SK-N-SH treated with all-trans-retinoic acid at 6 μM for 48 hours (cell line): ENCODE measurements around the gene LCN1.

Experiments
- ATAC-seq: fragments of 200-7000 bp; cut with Tn5 transposase; 3 replicates; pipeline ENCODE4 v1.9.1; 2020; ENCODE audit warnings: mild to moderate bottlenecking, moderate library complexity
- BACH2 ChIP-seq: fragments of 250-450 bp; sonication (Bioruptor Pico); IDR thresholded peaks from 2 replicates; pipeline ENCODE4 v1.9.0; 2021; ENCODE audit warnings: mild to moderate bottlenecking, borderline replicate concordance
- CSDC2 ChIP-seq: fragments of 250-450 bp; sonication (Bioruptor Pico); IDR thresholded peaks from 2 replicates; pipeline ENCODE4 v1.5.0; 2020; ENCODE audit warnings: mild to moderate bottlenecking, moderate library complexity
- ESRRG ChIP-seq: fragments of 250-450 bp; sonication (Bioruptor Pico); IDR thresholded peaks from 2 replicates; pipeline ENCODE4 v1.6.1; 2021; ENCODE audit warnings: mild to moderate bottlenecking
- GLIS3 ChIP-seq: fragments of 250-450 bp; sonication (Bioruptor Pico); IDR thresholded peaks from 2 replicates; pipeline ENCODE4 v1.5.0; 2020; ENCODE audit warnings: mild to moderate bottlenecking, moderate library complexity
- ISL1 ChIP-seq: fragments of 250-450 bp; sonication (Bioruptor Pico); IDR thresholded peaks from 2 replicates; pipeline ENCODE4 v2.1.2; 2022; ENCODE audit warnings: mild to moderate bottlenecking, moderate library complexity
- OSR1 ChIP-seq: fragments of 250-450 bp; sonication (Bioruptor Pico); IDR thresholded peaks from 2 replicates; pipeline ENCODE4 v1.8.0; 2022; ENCODE audit warnings: moderate library complexity, mild to moderate bottlenecking, inconsistent platforms
- POU6F1 ChIP-seq: fragments of 250-450 bp; sonication (Bioruptor Pico); IDR thresholded peaks from 2 replicates; pipeline ENCODE4 v1.8.0; 2021; ENCODE audit warnings: low read depth, mild to moderate bottlenecking, moderate library complexity, borderline replicate concordance
- PPARA ChIP-seq: fragments of 250-450 bp; sonication (Bioruptor Pico); IDR thresholded peaks from 2 replicates; pipeline ENCODE4 v1.5.0; 2020; ENCODE audit warnings: mild to moderate bottlenecking, borderline replicate concordance
- RARB ChIP-seq: fragments of 250-450 bp; sonication (Bioruptor Pico); IDR thresholded peaks from 2 replicates; pipeline ENCODE4 v1.8.0; 2021; ENCODE audit warnings: mild to moderate bottlenecking, moderate library complexity
- SNAI2 ChIP-seq: fragments of 250-450 bp; sonication (Bioruptor Pico); IDR thresholded peaks from 2 replicates; pipeline ENCODE4 v1.5.0; 2020; ENCODE audit warnings: mild to moderate bottlenecking, moderate library complexity
- TCF4 ChIP-seq: fragments of 250-450 bp; sonication (Bioruptor Pico); IDR thresholded peaks from 2 replicates; pipeline ENCODE4 v1.8.0; 2021; ENCODE audit warnings: mild to moderate bottlenecking, moderate library complexity, borderline replicate concordance
- TOX ChIP-seq: fragments of 250-450 bp; sonication (Bioruptor Pico); IDR thresholded peaks from 2 replicates; pipeline ENCODE4 v1.8.0; 2021; ENCODE audit warnings: mild to moderate bottlenecking, moderate library complexity, borderline replicate concordance
- ZC3H10 ChIP-seq: fragments of 250-450 bp; sonication (Bioruptor Pico); IDR thresholded peaks from 2 replicates; pipeline ENCODE4 v1.5.1; 2021; ENCODE audit warnings: mild to moderate bottlenecking, moderate library complexity
- ZFP3 ChIP-seq: fragments of 250-450 bp; sonication (Bioruptor Pico); IDR thresholded peaks from 2 replicates; pipeline ENCODE4 v1.5.0; 2020; ENCODE audit warnings: mild to moderate bottlenecking, moderate library complexity
- ZNF565 ChIP-seq: fragments of 450-650 bp; formaldehyde crosslinking; conservative IDR thresholded peaks from 2 replicates; pipeline ENCODE4 v1.5.0; 2020; ENCODE audit warnings: low read depth, mild to moderate bottlenecking, moderate library complexity
- ZNF70 ChIP-seq: fragments of 450-650 bp; formaldehyde crosslinking; IDR thresholded peaks from 2 replicates; pipeline ENCODE4 v1.5.0; 2020; ENCODE audit warnings: mild to moderate bottlenecking, moderate library complexity
- ZNF8 ChIP-seq: fragments of 450-650 bp; formaldehyde crosslinking; IDR thresholded peaks from 2 replicates; pipeline ENCODE4 v1.5.0; 2020; ENCODE audit warnings: mild to moderate bottlenecking, moderate library complexity
- TF ChIP-seq, protein P1 (sequence below): fragments of 250-450 bp; sonication (Bioruptor Pico); IDR thresholded peaks from 2 replicates; pipeline ENCODE4 v1.8.0; 2020; ENCODE audit warnings: mild to moderate bottlenecking, moderate library complexity, borderline replicate concordance
- TF ChIP-seq, protein P2 (sequence below): fragments of 250-450 bp; sonication (Bioruptor Pico); IDR thresholded peaks from 2 replicates; pipeline ENCODE4 v1.5.1; 2021; ENCODE audit warnings: mild to moderate bottlenecking, moderate library complexity
- TF ChIP-seq, protein P3 (sequence below): fragments of 250-450 bp; sonication (Bioruptor Pico); IDR thresholded peaks from 2 replicates; pipeline ENCODE4 v1.5.0; 2020; ENCODE audit warnings: mild to moderate bottlenecking, moderate library complexity
- TF ChIP-seq, protein P4 (sequence below): fragments of 250-450 bp; sonication (Bioruptor Pico); IDR thresholded peaks from 2 replicates; pipeline ENCODE4 v1.5.1; 2020; ENCODE audit warnings: low read depth, mild to moderate bottlenecking, moderate library complexity

LCN1 gene

GRCh38 chr9:135484460-135485277 lies 36.6 kb upstream of the LCN1 start:
- no peak for ATAC-seq
- TF ChIP-seq CSDC2 (CRISPR knock-in tag) (no peak), ZC3H10 (no peak), SNAI2 (CRISPR knock-in tag) (no peak), ISL1 (CRISPR knock-in tag) (no peak), POU6F1 (no peak)
- TF ChIP-seq, protein P1, sequence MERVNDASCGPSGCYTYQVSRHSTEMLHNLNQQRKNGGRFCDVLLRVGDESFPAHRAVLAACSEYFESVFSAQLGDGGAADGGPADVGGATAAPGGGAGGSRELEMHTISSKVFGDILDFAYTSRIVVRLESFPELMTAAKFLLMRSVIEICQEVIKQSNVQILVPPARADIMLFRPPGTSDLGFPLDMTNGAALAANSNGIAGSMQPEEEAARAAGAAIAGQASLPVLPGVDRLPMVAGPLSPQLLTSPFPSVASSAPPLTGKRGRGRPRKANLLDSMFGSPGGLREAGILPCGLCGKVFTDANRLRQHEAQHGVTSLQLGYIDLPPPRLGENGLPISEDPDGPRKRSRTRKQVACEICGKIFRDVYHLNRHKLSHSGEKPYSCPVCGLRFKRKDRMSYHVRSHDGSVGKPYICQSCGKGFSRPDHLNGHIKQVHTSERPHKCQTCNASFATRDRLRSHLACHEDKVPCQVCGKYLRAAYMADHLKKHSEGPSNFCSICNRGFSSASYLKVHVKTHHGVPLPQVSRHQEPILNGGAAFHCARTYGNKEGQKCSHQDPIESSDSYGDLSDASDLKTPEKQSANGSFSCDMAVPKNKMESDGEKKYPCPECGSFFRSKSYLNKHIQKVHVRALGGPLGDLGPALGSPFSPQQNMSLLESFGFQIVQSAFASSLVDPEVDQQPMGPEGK = no peak

GRCh38 chr9:135485385-135485784 lies 35.9 kb upstream of the LCN1 start:
- no peak for ATAC-seq
- no peak for TF ChIP-seq GLIS3
- TF ChIP-seq TOX (CRISPR knock-in tag) = no peak
- no peak for TF ChIP-seq TCF4
- TF ChIP-seq ZNF565 (CRISPR knock-in tag) = no peak
- TF ChIP-seq ESRRG (CRISPR knock-in tag) = no peak
- no peak for TF ChIP-seq ZFP3 (CRISPR knock-in tag)
- TF ChIP-seq SNAI2 (CRISPR knock-in tag) = no peak
- TF ChIP-seq BACH2 (CRISPR knock-in tag) = no peak
- TF ChIP-seq, protein P2, sequence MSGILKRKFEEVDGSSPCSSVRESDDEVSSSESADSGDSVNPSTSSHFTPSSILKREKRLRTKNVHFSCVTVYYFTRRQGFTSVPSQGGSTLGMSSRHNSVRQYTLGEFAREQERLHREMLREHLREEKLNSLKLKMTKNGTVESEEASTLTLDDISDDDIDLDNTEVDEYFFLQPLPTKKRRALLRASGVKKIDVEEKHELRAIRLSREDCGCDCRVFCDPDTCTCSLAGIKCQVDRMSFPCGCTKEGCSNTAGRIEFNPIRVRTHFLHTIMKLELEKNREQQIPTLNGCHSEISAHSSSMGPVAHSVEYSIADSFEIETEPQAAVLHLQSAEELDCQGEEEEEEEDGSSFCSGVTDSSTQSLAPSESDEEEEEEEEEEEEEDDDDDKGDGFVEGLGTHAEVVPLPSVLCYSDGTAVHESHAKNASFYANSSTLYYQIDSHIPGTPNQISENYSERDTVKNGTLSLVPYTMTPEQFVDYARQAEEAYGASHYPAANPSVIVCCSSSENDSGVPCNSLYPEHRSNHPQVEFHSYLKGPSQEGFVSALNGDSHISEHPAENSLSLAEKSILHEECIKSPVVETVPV (CRISPR knock-in tag) = no peak
- no peak for TF ChIP-seq ZC3H10
- TF ChIP-seq ZNF8 (CRISPR knock-in tag) = no peak
- TF ChIP-seq ISL1 (CRISPR knock-in tag) = no peak
- TF ChIP-seq, protein P1 = no peak
- TF ChIP-seq ZNF70 (CRISPR knock-in tag) = no peak
- no peak for TF ChIP-seq PPARA (CRISPR knock-in tag)
- no peak for TF ChIP-seq OSR1 (CRISPR knock-in tag)
- TF ChIP-seq RARB (CRISPR knock-in tag) = no peak
- TF ChIP-seq, protein P3, sequence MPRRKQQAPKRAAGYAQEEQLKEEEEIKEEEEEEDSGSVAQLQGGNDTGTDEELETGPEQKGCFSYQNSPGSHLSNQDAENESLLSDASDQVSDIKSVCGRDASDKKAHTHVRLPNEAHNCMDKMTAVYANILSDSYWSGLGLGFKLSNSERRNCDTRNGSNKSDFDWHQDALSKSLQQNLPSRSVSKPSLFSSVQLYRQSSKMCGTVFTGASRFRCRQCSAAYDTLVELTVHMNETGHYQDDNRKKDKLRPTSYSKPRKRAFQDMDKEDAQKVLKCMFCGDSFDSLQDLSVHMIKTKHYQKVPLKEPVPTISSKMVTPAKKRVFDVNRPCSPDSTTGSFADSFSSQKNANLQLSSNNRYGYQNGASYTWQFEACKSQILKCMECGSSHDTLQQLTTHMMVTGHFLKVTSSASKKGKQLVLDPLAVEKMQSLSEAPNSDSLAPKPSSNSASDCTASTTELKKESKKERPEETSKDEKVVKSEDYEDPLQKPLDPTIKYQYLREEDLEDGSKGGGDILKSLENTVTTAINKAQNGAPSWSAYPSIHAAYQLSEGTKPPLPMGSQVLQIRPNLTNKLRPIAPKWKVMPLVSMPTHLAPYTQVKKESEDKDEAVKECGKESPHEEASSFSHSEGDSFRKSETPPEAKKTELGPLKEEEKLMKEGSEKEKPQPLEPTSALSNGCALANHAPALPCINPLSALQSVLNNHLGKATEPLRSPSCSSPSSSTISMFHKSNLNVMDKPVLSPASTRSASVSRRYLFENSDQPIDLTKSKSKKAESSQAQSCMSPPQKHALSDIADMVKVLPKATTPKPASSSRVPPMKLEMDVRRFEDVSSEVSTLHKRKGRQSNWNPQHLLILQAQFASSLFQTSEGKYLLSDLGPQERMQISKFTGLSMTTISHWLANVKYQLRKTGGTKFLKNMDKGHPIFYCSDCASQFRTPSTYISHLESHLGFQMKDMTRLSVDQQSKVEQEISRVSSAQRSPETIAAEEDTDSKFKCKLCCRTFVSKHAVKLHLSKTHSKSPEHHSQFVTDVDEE (CRISPR knock-in tag) = no peak

DNA sequence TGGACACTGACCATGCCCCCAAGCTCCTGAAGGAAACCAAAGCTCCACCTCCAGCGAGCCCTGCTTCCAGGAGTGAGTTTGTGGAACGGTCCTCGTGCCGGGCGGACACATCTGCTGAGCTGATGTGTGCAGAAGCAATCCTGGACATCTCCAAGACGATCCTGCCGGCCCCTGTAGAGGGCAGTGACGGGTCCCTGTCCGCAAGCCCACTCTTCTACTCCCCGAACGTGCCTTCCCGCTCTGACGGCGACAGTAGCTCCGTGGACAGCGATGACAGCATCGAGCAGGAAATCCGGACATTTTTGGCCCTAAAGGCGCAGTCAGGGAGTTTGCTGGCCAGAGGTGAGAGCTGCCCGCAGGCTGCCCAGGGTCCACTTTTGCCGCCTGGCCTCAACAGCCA lies 35.4 kb upstream of the LCN1 start:
- no peak for ATAC-seq
- TF ChIP-seq GLIS3 (no peak), CSDC2 (CRISPR knock-in tag) (no peak)
- TF ChIP-seq, protein P3 (CRISPR knock-in tag) = no peak
- TF ChIP-seq, protein P4, sequence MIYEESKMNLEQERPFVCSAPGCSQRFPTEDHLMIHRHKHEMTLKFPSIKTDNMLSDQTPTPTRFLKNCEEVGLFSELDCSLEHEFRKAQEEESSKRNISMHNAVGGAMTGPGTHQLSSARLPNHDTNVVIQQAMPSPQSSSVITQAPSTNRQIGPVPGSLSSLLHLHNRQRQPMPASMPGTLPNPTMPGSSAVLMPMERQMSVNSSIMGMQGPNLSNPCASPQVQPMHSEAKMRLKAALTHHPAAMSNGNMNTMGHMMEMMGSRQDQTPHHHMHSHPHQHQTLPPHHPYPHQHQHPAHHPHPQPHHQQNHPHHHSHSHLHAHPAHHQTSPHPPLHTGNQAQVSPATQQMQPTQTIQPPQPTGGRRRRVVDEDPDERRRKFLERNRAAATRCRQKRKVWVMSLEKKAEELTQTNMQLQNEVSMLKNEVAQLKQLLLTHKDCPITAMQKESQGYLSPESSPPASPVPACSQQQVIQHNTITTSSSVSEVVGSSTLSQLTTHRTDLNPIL = no peak
- TF ChIP-seq, all 23 proteins: peak for 0
